ENCODE measurements around the gene NMRK1. TPM values are rescaled to one million over a fixed set of nuclear protein-coding genes. Genes with fewer than 3 reads are reported as not detected.

NMRK1 gene
- total and polyA plus RNA-seq, 8 donors = 1.2 to 73.3 (median 19.3) TPM

- no peaks in the 10 kb centered on the region for H3K27me3 ChIP-seq
- WGBS, 5 donors = 81 to 93% (median 84%) methylated on average over 2 of the region's 2 CpGs
- H3K27ac ChIP-seq = no peak overlapping the region
- intact Hi-C loops (cut with DNase I; ENCODE audit: low total_unique reads) = no loop called here
- H3K4me3 ChIP-seq = no peak overlapping the region
- H3K36me3 ChIP-seq = peaks cover 13 to 46% (median 34%) of the 10 kb centered on the region in 4 donors
- DNase-seq = no peak
- TF ChIP-seq, protein P1, sequence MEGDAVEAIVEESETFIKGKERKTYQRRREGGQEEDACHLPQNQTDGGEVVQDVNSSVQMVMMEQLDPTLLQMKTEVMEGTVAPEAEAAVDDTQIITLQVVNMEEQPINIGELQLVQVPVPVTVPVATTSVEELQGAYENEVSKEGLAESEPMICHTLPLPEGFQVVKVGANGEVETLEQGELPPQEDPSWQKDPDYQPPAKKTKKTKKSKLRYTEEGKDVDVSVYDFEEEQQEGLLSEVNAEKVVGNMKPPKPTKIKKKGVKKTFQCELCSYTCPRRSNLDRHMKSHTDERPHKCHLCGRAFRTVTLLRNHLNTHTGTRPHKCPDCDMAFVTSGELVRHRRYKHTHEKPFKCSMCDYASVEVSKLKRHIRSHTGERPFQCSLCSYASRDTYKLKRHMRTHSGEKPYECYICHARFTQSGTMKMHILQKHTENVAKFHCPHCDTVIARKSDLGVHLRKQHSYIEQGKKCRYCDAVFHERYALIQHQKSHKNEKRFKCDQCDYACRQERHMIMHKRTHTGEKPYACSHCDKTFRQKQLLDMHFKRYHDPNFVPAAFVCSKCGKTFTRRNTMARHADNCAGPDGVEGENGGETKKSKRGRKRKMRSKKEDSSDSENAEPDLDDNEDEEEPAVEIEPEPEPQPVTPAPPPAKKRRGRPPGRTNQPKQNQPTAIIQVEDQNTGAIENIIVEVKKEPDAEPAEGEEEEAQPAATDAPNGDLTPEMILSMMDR (IDR thresholded peaks at IDR 0.05) = no peak
- TF ChIP-seq POLR2A (IDR thresholded peaks at IDR 0.05) (no peak), POLR2AphosphoS5 (IDR thresholded peaks at IDR 0.05) (no peak), EP300 (IDR thresholded peaks at IDR 0.05) (no peak)
- H3K9me3 ChIP-seq = no peaks in the 10 kb centered on the region
- no peaks in the 10 kb centered on the region for H3K4me1 ChIP-seq
These were observed 40.6 kb upstream of the NMRK1 start for GRCh38 chr9:75128535-75128934.

DNA sequence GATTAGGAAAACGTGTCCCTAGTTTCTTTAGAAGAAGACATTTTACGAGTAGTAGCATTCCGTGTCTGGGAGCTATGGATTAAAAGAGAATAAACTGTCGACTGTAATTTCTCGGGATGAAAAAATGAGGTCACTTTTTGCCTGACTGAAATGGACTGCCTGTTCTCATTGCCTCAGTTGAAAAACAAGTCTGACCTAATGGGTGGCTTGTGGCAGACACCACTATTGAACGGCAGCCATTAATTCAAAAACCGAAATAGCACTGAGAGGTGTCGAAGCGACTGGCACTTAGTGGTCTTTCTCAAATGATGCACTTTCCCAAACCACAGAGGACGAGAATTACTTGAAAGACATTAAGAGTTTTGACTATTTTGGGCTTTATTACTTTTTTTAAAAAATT is 35.7 kb upstream of the NMRK1 start:
- H3K36me3 ChIP-seq = peaks cover 2 to 36% (median 28%) of the 10 kb centered on the region in 4 donors
- H3K9me3 ChIP-seq = no peaks in the 10 kb centered on the region
- H3K27ac ChIP-seq = no peak overlapping the region
- peaks cover 0 to 8% (median 0%) of the 10 kb centered on the region in 4 donors for H3K4me1 ChIP-seq
- intact Hi-C loops (cut with DNase I; ENCODE audit: low total_unique reads) = no loop called here
- TF ChIP-seq POLR2A (IDR thresholded peaks at IDR 0.05) (no peak), POLR2AphosphoS5 (IDR thresholded peaks at IDR 0.05) (no peak), EP300 (IDR thresholded peaks at IDR 0.05) (no peak)
- TF ChIP-seq, protein P1 (IDR thresholded peaks at IDR 0.05) = no peak
- no peak overlapping the region for H3K4me3 ChIP-seq
- no peak for DNase-seq
- H3K27me3 ChIP-seq = no peaks in the 10 kb centered on the region
- WGBS, 5 donors = 88 to 92% (median 89%) methylated on average over 10 of the region's 10 CpGs

DNA sequence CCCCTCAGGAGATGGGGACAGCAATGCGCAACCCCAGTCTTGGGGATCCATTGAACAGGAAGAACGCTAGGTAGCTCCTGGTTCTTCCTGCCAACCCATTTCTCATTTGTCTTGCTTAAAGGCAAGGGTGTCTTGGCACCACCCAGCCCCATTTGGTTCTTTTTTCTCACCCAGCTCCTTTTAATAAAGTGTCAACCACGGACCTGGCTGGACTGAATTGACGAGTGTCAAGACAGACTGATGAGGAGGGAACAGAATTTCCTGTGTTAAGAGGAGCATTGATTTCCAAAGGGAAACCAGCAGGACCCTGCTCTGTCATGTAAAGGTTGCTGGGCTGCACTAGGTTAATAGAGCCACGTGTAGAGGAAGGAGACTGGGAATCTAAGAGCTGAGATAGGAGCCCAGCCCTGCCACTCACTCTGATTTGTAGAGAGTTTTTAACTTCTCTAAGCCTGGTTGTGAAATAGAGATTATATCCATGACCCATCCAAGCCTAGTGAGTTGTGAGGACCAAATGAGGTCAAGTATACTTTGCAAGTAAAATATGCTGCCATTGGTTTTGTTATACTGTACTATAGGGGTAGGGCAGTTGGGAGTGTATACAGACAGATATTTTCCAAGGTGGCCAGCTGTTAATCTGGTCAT is 34.1 kb upstream of the NMRK1 start:
- peaks cover 0 to 8% (median 0%) of the 10 kb centered on the region in 4 donors for H3K4me1 ChIP-seq
- WGBS, 5 donors = 68 to 85% (median 83%) methylated on average over 5 of the region's 5 CpGs
- no peak for TF ChIP-seq POLR2AphosphoS5 (IDR thresholded peaks at IDR 0.05)
- TF ChIP-seq, protein P1 (IDR thresholded peaks at IDR 0.05) = no peak
- TF ChIP-seq POLR2A (IDR thresholded peaks at IDR 0.05) = no peak
- TF ChIP-seq EP300 (IDR thresholded peaks at IDR 0.05) = no peak
- no peaks in the 10 kb centered on the region for H3K9me3 ChIP-seq
- peaks cover 8 to 48% (median 39%) of the 10 kb centered on the region in 4 donors for H3K36me3 ChIP-seq
- intact Hi-C loops (cut with DNase I; ENCODE audit: low total_unique reads) = no loop called here
- no peak overlapping the region for H3K4me3 ChIP-seq
- no peak for DNase-seq
- H3K27me3 ChIP-seq = no peaks in the 10 kb centered on the region
- H3K27ac ChIP-seq = no peak overlapping the region

- intact Hi-C loops (cut with DNase I; ENCODE audit: low total_unique reads) = no loop called here
These were observed 32.7 kb upstream of the NMRK1 start for GRCh38 chr9:75120686-75121085.

More at GRCh38 chr9:75120686-75121085, 32.7 kb upstream of the NMRK1 start:
- Histone ChIP-seq H3K4me3 (no peak overlapping the region), H3K9me3 (no peaks in the 10 kb centered on the region), H3K36me3 (peaks cover 8 to 47% (median 36%) of the 10 kb centered on the region in 4 donors), H3K27me3 (no peaks in the 10 kb centered on the region), H3K27ac (no peak overlapping the region), H3K4me1 (peaks cover 0 to 17% (median 2%) of the 10 kb centered on the region in 4 donors)
- TF ChIP-seq POLR2AphosphoS5 (IDR thresholded peaks at IDR 0.05) (no peak), EP300 (IDR thresholded peaks at IDR 0.05) (no peak), POLR2A (IDR thresholded peaks at IDR 0.05) (no peak)
- TF ChIP-seq, protein P1 (IDR thresholded peaks at IDR 0.05) = no peak
- DNase-seq = no peak
- WGBS, 5 donors = 82 to 92% (median 90%) methylated on average over 4 of the region's 4 CpGs

Data from stomach (tissue), 9 donors.